HG03095 (cell line): ENCODE results near the gene PCNX4.

Source experiments
- ATAC-seq: cut with Tn5 transposase; IDR thresholded peaks from one replicate; pipeline ENCODE4 v1.9.1; 2021; ENCODE audit warnings: moderate library complexity; ENCODE audit not compliant: unreplicated experiment

The PCNX4 gene

DNA sequence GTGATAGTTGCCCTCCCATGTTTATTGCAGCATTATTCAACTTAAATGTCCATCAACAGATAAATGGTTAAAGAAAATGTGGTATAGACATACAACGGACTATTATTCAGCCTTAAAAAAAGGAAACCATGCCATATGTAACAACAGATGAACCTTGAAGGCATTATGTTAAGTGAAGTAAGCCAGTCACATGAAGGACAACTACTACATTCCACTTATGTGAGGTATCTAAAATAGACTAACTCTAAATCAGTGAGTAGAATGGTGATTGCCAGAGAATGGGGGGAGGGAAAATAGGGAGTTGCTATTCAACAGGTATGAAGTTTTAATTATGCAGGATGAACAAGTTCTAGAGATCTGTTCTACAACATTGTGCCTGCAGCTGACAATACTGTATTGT is 10.1 kb downstream of the PCNX4 start:
- no peak for ATAC-seq

- ATAC-seq, result no peak
Observed at GRCh38 chr14:60102389-60102788, 10.7 kb downstream of the PCNX4 start.

GRCh38 chr14:60106339-60106738 is 14.6 kb downstream of the PCNX4 start:
- no peak for ATAC-seq

DNA sequence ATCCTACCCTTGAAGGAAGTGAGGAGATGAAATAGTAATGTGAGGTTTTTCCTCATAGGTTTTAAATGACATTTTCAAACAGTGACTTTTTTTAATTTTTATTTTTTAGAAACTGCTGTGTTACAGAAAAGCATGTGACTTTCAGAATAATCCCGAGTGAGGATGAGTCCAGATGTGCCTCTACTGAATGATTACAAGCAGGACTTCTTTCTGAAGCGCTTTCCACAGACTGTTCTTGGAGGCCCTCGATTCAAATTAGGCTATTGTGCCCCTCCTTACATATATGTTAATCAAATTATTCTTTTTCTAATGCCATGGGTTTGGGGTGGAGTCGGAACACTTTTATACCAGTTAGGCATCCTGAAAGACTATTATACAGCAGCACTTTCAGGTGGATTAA is 15.8 kb downstream of the PCNX4 start:
- no peak for ATAC-seq

DNA sequence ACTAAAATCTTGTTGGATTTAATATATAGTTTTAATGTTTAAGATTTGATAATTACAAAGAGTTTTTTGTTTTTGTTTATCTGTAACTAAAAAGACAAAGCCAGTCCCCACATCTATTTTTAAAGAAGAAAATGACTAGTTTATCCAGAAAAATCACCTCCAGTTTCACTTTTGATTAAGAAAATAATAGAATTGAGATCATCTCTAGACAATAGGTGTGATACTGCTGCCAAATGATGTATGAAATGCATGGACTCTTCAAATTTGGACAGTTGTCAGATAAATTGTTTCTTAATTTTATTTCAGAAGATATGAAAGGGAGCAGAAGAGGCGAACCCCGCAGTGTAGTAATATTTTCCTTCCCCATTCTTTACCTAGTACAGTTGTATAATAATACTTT is 20.0 kb downstream of the PCNX4 start:
- no peak for ATAC-seq

DNA sequence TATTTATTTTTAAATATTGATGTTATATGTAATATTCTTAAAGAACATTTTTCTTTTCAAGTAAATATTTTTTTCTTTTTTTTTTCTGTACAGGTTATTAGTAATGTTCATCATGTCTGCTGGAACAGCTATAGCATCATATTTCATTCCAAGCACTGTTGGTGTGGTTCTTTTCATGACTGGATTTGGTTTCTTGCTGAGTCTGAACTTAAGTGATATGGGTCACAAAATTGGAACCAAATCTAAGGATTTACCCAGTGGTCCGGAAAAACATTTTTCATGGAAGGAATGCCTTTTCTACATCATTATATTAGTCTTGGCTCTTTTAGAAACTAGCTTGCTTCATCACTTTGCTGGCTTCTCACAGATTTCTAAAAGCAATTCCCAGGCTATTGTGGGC is 23.2 kb downstream of the PCNX4 start:
- ATAC-seq, result no peak

GRCh38 chr14:60116181-60116580 is 24.5 kb downstream of the PCNX4 start:
- no peak for ATAC-seq

DNA sequence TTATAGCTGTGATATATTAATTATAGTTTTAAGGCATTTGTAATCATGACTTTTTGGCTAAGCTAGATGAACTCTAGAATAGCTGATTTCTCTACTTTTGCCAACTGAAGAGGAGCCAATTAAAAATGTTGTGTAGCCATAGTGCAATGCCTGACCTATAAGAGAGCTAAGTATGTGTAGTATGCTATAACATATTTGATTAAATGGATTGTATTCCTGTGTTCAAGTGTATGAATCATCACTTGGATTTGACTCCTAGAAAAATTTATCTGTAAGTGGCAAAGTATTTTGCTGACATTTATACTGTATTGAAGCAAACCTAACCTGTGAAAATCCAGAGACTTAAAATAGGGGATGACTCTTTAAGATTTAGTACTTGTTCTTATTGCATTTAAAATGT is 34.2 kb downstream of the PCNX4 start:
- no peak for ATAC-seq

- no peak for ATAC-seq
Observed at GRCh38 chr14:60133487-60133886, 41.8 kb downstream of the PCNX4 start.

- ATAC-seq, result no peak
Observed at GRCh38 chr14:60134702-60135101, 43.0 kb downstream of the PCNX4 start.

DNA sequence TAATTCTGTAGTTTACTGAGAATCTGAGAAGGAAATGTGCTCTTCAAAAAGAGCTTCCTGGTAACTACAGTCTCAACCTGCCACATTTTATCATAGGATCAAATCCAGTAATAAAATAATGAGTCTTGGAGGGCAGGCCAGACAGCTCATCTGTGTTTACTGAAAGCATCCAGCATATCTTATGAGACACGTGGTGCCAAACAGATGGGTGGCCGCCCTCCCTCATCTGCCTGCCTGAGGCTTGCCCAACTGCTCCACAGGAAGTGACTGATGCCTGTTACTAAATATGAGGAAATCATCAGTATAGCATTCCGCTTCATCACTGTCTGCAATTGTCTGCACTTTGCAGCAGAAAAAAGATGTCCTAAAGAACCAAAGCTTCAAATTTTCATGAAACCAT is 60.0 kb downstream of the PCNX4 start:
- ATAC-seq, result no peak

DNA sequence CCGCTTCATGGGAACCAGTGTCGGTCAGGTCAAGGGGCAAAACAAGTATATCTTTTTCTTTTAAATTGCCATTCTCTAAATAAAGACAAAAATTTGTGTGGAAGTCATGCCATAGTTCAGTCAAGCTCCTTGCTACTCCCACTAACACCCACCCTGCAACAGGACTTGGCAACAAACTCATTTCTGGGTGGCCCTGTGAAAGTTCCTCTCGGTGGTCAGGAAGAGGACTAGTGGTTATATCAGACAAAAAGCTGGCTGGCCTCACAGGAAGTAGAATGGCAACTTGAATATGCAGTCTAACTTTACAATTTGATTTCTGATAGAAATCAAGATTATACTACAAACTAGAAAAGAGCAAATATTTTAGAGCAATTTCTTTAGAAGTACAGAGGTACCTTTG is 62.3 kb downstream of the PCNX4 start:
- ATAC-seq, result no peak

- ATAC-seq, result no peak
Observed at GRCh38 chr14:60154671-60155070, 62.9 kb downstream of the PCNX4 start.

DNA sequence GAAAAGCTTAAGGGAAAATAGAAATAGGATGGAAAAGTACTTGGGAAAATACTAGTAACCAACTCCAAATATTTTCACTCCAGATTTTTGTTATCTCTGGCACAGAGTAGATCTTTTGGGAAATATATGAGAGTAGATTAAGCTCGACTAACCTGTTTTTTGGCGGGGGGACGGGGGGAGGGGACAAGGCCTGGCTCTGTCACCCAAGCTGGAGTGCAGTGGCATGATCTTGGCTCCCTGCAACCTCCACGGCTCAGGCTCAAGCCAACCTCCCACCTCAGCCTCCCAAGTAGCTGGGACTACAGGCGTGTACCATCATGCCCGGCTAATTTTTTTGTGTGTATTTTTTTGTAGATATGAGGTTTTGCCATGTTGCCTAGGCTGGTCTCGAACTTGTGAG is 68.7 kb downstream of the PCNX4 start:
- ATAC-seq, result no peak

GRCh38 chr14:60161196-60162107 is 69.7 kb downstream of the PCNX4 start:
- no peak for ATAC-seq

DNA sequence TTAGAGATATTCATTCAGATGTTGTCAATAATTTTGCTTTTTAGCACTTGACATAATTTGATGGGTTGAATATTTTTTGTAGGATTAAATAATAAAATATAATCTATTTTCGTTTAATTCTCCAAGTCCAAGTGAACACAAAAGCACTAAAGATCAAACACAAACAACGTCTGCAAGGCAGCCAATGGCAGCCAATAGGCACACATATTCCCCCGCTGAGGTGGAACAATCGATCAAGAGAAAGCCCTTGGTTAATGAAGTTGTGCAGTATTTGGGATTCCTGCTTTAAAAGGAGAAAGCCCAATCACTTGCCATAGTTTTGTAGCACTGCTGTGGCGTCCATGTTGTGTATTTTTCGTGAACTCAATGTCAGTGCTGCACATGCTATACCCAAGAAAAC is 72.0 kb downstream of the PCNX4 start:
- ATAC-seq, result no peak

GRCh38 chr14:60164404-60164711 is 72.6 kb downstream of the PCNX4 start:
- peak; percentile 7 for ATAC-seq

DNA sequence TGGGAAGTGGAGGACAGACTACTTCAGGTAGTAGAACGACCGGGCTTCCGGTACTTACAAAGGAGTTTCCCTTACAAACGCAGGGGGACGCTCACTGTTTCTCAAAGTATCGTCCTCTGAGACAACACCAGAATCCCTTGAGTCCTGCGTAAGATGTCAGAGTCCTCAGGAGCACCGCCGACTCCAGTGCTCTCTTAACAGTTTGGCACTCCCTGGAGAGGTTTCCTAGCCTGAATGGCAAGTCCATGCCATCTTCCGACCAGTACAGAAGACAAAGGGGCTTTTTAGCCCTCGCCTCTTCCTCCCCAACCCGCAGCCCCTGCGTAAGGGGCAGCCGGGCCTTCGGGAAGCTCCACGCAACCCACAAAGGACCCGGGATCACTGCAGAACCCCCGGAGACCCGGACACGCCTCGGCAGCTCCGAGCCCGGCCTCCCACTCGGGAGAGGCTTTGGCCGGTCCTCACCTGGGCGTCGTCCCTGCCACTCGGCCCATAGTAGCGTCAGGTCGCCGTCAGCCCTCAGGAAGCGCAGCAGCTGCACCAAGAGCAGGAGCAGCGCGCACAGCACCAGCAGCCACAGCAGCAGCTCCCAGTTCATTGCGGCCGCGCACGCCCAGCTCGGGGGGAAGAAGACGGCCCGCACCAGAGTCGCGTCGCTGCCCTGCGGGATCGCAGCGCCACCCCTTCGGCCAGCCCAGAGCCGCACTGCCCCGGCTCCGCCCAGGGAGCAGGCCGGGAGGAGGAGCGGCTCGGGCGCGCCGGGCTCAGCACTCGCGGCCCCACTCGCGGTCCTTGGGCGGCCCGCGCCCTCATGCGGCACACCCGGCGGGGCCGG is 73.2 kb downstream of the PCNX4 start, which contains the start of gene DHRS7:
DHRS7 (minus strand) TSS at position 687 of the 835 bp plus-strand sequence; CDS start at position 598, 89 bp downstream.
- peak; percentile 83 for ATAC-seq

- peak; percentile 16 for ATAC-seq
Observed at GRCh38 chr14:60165547-60165876, 73.8 kb downstream of the PCNX4 start.

DNA sequence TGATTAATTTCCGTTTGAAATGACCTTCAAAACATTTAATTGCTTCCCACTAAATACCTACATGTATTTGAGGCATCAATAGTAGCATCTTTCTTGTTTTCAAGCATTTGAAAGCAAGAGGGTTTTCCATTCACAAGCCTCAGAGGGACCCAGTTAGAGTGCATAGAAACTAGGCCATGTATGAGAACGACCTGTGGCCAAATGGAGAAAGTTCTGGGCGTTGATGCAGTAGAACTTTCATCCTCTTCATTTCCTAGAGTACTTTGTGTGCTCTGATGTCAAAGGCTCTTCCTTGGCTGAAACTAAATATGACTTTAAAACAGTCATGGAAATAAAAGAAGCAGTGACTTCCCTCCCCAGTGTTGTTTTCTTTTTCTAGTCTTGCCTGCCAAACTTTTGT is 74.4 kb downstream of the PCNX4 start:
- ATAC-seq, result no peak

DNA sequence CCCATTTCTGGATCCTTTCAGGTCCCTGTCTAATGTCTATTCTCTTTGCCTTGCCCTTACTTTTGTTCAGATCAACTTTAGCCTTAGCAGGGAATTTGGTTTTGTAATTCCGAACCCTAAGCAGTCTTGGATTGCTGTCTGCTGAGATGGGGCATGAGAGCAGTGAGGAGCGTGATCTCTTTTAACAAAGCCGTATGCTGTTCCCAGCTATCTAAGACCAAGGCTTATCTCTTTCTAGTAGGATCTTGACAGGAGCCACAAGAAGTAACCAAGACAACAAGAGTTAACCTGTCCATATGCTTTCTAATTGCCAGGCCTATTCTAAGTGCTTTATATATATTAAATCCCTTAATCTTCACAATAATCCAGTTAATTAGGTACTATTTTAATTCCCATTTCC is 78.0 kb downstream of the PCNX4 start:
- no peak for ATAC-seq

GRCh38 chr14:60170948-60171347 is 79.2 kb downstream of the PCNX4 start:
- no peak for ATAC-seq
